NK-92 (cell line): Measurements from ENCODE around the gene TSHZ3.

Experiments
- DNase-seq: peaks from one replicate; lab custom pipeline; 2025; ENCODE audit not compliant: unreplicated experiment; lab: John Stamatoyannopoulos, UW

TSHZ3 gene

DNA sequence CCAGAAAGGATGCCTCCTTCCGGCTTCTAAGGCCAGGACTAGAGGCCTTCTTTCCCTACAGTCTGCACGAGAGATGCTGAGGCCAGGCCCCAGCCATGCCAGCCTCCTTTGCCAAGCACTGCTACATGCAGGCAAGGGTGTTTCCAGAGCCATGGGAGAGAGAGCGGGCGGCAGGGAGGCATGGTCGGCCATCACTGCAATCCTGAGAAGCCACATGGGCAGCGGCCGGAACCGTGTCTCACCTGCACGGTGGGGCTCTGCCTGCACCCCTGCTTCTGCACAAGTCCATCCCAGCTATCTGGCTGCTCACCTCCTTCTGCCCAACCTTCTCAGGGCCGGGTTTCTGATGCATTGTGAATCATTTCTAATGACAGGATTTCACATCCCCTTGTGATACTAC is 35.1 kb downstream of the TSHZ3 start:
- DNase-seq, result no peak

DNA sequence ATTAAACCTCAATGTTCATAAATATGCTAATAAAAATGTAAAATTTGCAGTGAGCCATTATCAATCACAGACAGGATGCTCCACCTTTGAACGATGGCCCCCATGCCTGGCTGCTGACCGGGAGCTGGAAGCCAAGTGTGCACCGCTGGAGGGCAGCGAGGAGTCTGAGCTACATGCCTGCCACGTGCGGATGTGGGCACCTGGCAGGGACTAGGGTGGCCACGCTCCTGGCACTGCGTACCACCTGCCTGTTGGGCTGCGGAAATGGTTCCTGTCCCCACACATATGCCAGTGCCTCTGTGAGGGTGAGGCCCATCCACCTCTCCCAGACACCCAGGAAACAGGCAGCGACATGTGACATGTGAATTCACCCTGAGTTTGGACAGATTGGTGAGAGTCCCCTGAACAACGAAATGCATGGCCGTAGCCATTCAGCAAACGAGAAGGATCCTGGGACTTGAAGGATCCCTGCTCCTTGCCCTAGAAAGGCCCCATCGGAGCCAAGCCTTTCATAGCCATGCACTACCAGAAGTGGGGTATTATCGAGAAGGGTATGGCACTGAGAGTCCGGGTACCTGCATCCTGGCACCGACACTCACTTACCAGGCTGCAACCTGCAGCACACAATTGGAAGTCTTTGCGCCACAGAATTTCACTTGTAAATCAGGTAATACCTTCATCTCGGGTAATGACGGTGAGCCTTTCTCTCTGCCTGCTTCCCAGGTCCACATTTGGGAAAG is 35.8 kb downstream of the TSHZ3 start:
- no peak for DNase-seq

DNA sequence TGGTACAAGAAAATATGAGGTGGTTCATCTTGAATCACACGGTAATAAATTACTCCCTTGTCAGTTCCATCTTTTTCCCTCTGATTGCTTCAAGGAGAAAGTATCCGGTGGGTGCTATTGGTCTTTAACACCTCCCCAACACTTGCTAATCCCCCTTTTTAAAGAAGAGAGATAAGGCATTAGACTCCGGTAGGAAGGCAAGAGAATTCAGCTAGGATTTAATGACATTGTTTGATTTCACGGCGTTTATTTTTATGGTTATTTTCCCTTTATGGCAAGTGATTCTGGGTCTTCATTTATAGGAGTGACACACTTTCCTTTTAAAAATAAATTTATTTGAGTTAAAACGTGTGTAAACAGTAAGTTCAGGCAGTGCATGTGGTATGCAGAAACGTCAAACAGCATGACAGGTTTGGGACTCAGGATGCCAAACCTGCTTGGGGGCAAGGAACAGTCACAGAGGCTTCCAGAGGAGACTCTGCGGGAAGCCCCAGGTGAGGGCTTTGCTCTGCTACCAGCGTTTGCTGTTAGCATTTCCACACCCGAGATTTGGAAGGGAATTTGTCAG is 36.5 kb downstream of the TSHZ3 start:
- DNase-seq, result no peak

DNA sequence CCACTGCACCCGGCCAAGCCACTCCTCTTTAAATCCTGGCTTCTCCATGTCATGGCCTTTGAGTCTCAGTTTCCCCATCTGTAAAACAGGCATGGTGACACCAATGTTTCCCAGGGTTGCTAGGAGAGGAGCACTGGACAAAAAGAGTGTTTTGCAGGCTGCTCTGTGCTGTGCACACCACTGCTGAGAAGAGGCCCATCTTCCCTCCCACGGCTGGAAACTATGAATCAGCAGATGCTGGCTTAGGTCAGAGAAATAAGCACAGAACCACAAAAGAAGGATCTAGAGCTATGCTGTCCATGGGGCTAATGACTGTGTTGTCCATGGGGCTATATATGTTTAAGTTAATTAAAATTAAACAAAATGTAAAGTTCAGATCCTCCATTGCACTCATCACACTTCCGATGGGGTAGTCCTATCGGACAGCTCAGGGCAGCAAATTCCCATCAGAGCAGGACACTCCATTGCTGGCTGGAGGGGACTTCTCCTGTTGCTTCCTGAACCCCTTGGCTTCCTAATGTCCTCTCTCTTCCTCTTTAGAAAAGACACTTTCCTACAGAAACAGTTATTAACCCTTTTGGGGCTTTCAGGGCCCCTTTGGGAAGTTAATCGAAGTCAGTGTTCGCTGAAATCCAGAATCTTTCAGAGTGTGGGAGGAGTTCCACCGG is 37.1 kb downstream of the TSHZ3 start:
- no peak for DNase-seq

DNA sequence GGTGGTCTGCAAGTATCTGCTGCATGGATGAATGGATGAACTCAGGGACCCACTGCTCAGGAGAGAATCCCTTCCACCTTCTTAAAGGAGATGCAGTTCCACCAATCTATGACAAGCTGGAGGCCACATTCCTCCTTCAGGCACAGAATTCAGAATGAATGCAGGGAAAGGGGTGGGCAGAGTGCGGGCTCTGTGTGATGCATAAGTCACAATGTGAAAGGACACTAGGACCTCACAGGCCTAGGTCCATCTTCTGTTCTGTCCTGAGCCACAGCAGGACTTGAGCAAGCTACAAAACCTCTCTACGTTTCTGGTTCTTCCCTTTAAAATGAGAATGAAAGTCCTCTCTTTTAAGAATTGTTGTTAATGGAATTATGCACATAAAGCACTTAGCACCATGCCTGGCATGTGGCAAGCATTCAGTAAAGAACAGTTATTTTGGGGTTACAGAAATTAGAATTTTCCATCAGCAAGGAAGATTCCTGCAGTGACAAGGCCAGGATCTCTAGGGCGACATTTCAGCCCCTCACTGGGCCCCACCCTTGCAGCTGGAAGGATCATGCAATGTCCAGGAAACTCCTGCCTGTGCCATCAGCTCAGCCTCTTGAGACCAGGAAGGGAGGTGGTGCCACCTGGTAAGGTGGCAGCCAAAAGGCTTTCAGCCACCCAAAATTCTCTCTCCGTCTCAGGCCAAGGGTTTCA is 38.7 kb downstream of the TSHZ3 start:
- DNase-seq, result no peak

DNA sequence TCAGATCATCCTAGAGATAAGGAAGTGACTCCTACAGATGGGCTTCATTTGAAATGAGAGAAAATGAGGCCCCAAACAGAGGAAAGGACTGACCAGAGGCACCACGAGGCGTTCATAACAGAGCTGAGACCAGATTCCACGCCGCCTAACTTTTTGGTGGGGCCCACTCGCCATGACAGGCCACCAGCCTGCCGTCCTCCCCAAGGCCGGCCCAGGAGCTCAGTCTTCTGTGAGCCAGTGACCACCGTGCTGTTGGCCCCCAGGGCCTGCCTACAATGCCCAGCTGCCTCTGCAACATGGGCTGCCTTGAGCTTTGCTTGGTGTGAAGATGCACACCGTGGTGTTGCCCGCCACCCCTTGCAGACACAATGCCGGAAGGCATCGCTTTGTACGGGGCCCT is 40.5 kb downstream of the TSHZ3 start:
- DNase-seq, result no peak

DNA sequence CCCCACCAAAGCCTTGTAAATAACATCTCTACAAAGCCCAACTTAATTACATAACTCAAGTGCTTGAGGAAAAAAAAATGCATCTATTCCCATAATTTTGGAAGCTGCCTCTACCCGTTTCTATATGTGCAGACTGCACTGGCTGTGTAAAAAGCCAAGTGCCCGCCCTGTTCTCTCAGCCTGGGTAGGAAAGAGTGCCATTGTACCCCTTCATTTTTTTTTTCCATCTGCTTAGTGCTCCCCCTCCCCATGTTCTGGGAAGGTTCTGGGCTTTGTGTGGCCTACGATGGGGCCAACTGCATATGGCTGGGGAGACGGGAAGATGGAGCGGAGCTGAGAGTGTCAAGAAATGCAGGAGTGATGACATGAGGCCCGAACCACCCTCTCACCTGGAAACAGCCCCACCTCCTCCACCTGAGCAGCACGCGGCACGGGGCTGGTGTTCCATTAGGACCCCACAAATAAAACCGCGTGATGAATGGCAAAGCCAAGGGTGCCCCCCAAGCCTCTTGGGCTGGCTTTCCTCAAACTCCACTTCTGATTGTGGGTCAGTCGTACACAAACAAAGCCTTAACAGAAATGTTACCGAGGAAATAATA is 42.1 kb downstream of the TSHZ3 start:
- DNase-seq, result no peak

DNA sequence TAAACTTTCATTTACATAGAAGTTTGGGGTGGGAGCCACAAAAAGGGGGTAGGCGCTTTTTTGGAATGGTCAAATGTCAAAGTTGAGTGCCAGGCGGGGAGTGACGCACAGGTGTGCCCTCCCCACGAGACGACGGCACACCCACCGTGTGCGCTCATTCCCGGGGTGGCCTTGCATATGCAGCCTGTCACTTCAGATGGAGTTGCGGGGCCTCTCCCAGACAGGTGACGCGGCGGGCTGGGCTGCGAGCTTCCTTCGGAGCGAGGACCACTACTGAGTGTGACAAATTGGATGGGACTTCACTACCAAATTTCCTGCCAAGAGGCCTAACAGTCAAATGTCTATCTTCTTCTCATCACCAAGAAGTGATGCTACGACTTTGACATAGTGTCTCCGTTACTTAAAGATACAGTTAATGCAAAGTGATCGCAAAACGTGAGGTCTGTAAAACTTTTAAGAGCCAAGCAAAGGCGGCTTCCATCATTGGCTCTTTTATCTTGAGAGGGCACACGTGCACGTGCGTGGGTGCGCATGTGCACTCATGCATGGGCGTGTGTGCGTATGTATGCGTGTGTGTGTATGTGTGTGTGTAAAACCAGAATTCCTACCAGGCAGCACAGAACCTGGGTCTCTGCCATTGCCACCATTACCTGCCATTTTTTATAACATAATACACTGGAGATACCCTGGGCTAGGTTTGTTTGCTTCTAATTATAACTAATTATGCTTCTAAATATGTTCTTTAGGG is 43.1 kb downstream of the TSHZ3 start:
- no peak for DNase-seq

DNA sequence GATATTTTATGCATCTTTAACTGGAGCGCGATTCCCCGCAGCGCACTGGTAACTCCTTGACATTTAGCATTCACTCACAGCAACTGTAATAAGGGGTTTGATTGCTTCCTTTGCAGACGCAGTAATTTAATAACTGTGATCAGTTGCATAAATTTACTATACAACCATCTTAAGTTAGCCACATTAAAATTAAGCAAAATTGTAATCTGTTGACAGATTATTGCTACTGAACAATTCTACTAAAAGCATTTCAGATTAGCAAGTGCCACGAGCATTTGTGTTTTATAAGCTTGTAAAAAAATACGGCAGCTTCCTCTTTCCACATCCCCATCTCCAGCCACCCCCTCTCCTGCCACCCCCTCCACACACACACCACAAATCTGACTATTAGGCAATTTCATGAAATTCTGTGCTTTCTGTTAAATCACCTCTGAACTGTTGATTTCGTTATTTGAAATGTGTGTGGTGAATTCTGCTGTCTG is 44.4 kb downstream of the TSHZ3 start:
- no peak for DNase-seq

DNA sequence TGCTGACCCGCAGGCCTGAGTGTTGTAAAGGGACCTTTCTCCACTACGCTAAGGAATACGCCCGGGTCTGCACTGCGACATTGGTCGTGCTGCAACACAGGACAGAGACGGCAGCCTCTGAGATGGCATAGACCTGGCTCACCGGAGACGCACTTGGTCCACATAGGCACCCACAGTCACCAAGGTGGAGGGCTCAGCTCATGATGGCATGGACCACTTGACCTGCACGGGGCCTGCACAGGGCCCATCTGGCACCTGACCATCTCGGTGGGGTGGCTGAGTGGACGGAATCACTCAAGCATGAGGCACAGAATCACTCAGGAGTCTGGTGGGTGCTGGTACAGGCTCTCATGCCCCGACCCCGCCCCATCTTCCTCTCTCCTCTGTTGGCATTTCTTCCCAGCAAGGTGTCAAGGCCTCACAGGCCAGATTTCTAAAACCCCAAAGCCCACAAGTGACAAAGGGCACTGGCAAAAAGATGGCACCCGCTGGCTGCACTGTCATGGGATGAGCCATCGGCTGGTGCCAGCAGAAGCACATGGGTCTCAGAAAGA is 45.9 kb downstream of the TSHZ3 start:
- no peak for DNase-seq

DNA sequence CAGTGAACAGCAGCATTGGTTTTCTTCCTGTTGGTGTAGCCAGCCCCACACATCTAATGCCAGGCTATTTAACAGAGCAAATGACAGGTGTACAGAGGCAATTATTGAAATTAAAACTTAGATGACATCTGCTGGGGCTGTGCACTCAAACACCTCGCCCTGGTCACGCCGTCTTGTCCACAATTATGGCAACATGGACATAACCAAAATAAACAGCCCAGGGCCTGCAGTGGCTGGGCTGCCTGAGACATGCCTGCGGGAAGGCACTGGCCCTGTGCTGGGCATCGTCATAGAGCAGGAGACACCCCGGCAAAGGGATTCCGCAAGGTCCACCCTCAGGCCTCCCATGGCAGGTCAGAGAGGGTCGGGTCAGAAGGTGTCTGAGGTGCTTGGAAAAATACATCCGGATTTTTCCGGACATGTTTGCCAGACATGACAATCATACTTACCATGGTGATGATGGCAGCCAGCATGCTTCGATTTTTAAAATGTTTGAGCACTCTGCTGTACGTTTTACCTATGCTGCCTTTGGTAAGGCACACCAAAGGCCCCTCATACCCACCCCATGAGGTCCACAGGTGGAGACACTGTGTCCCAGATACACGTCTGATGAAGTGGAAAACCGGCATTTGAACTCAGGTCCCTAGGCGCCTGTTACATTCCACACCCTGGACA is 47.8 kb downstream of the TSHZ3 start:
- DNase-seq, result no peak

DNA sequence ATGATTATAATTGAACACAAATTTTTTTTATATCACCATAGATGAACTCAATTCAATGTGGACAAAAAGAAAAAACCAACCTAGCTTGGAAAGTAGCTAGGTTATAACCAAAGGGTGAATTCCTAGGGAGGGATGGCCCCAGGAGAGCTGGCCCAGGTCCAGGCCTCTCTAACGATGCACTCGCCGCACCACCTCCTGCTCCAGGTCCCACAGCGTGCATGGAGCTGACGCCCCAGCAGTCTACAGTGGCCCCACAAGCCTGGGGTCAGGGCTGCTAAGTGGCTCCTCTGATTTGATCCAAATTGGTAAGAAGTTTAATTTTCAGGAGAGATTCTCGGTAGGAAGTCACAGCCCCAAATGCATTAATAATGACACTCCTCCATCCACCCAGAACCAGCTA is 48.8 kb downstream of the TSHZ3 start:
- no peak for DNase-seq

DNA sequence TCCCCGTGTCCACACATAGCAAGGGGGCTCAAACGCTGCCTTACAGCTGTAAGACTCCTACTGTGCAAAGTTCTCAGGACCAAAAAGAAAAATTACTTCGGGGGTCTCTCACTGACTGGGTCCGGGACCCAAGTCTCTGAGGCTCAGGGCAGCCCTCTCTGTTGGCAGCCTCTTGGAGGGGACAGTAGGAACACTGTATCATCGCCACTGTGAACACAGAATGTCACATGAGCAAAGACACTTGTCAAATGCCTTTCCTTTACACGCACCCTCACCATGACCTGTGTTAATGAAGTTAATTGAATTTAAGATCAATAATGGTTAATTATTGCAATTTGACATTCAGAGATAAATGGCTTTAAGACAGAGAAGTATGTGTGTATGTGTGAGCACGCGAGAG is 49.6 kb downstream of the TSHZ3 start:
- no peak for DNase-seq

DNA sequence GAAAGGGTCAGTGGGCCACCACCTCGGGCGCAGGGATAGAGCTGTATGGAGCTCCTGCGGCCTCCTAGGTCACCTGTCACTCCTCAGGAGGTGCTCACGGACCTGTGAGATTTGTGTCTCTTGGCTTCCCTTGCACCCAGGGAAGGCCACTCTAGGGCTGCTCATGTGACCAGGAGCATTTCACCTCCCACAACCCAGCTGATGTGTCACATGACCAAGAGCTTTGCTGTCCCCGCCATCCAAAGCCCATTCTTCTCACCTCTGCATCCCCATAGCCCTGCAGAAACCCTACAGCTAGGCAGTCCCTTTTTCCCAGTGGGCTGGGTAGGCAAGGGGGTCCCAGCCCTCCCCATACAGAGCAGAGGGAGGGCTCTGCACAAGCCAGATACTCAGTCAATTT is 51.2 kb downstream of the TSHZ3 start:
- no peak for DNase-seq

DNA sequence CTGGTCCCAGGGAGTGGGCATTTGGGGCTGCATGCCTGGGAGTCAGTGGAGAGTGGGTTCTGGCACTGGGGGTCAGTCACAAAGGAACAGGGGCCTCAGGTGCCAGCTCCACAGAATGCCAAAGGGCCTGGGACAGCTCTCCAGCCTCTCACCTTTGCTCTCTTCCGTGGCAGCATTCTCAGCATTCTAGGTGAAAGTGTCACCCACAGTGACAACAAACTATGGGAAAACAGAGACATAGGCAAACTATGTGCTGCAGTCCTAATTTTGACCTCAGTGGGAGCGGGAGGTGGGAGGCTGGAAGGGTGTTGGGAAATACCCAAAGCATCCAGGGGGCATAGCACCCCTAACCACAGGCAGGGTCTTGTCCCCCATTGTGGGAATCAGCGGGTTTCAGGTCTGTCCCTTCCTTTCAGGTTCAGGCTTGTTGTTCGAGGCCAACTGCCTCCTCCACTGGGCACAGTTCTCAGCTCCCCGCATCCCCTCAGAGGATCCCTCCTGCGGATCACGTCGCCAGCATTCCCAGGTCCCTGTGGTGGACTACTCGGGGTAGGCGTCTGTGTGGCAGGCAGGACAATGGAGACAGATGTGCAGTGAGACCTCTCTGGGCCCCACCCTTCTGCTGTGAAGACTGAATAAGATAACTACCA is 52.4 kb downstream of the TSHZ3 start:
- DNase-seq, result no peak

DNA sequence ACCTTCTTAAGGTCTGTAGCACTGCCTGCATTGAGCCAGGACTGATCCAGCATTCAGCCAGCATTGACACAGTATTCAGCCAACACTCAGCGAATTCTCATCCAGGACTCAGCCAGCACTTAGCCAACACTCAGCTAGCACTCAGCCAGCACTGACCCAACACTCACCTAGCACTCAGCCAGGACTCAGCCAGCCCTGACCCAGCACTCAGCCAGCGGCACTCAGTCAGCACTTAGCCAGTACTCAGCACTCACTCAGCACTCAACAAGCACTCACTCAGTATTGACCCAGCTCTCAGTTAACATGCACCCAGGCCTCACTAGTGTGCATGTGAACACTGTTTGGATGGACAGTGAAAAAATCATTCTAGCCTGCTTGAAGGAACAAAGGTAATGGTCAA is 55.0 kb downstream of the TSHZ3 start:
- no peak for DNase-seq

DNA sequence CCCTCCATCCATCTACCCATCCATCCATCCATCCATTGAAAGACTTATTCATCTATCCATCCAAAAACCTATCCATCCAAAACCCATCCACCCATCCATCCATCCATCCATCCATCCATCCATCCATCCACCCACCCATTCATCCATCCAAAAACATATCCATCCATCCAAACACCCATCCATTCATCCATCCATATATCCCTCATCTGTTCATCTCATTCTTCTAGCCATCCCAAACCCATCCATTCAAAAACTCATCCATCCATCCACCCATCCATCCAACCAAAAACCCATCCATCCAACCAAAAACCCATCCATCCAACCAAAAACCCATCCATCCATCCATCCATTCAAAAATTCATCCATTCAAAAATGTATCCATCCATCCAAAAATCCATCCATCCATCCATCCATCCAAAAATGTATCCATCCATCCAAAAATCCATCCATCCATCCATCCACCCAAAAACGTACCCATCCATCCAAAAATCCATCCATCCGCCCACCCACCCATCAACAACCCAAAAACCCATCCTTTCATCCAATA is 56.5 kb downstream of the TSHZ3 start:
- DNase-seq, result no peak

DNA sequence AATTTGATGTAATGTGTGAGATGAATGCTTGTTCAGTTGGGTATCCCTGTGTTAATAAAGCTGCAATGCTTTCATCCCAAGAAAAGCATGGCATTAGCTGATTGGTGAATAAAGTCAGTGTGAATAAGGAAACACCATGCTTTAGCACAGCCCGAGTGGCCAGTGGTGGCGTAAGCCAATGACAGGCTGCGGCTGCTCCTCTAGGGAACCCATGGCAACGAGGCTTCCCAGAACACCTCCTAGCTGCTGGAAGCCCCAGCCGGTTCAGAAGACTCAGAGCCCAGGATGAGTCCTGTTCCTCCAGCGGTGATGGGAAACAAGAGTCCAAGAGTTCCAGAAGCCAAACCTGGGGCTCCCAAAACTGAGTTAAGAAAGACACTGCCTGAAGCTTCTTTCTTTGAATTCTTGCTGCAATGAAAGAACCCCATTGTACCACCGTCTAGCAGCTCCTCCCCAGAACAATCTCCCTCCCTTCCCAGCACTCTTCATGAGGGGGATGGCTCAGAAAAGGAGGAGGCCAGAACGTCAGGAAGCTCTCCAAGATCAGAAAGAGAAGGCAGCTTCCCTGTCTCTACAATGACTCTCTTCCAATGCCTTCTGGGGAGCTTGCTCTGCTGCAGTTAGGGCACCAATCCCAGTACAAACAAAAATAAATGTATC is 58.2 kb downstream of the TSHZ3 start:
- DNase-seq, result no peak

DNA sequence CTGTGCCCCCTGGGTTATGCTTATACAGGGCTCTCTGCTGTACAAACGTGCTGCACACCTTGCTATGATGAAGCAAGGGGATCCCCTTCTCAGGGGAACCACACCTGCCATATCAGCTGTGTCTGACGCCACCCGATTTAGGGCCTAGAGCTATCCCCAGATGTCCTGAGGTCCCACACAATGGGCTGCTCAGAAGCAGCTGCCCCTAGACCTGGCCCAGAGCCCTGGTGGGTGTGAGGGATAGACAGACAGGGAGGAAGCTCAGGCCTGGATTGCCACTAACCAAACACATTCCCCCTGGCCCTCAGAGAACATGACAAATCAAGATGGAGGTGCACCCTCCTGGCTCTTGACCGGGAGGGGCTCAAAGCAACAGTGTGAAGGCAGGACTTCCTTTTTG is 59.3 kb downstream of the TSHZ3 start:
- DNase-seq, result no peak
